Measurements from ENCODE around the gene PDSS2. TPM values are rescaled to one million over a fixed set of nuclear protein-coding genes. Genes with fewer than 3 reads are reported as not detected.

The PDSS2 gene
- polyA plus RNA-seq, 1 donor (not counting 4 experiments of a cell fraction or from before 2014, with no cell fraction given) = 12.5 TPM

- H3K36me3 ChIP-seq (ENCODE audit: control insufficient read depth in 2 of 2, extremely low read depth in 1 of 2, insufficient read depth in 2 of 2, low read length in 2 of 2) = peaks cover 0 to 3% of the 10 kb centered on the region in 2 experiments
- no peak overlapping the region for H3K27ac ChIP-seq (ENCODE audit: control insufficient read depth, insufficient read depth, low read length)
- H3K27me3 ChIP-seq (ENCODE audit: control insufficient read depth, extremely low read depth, insufficient read depth, low read length) = no peaks in the 10 kb centered on the region
- no peaks in the 10 kb centered on the region for H3K9me3 ChIP-seq (ENCODE audit: control insufficient read depth, low read depth, low read length)
- no peaks in the 10 kb centered on the region for H3K79me2 ChIP-seq (ENCODE audit: control insufficient read depth, insufficient read depth, low read length)
- H4K20me1 ChIP-seq (ENCODE audit: control insufficient read depth, extremely low read depth, insufficient read depth, low read length) = no peaks in the 10 kb centered on the region
- H2AFZ ChIP-seq (ENCODE audit: control insufficient read depth, low read length) = no peak overlapping the region
- no peak overlapping the region for H3K9ac ChIP-seq (ENCODE audit: control insufficient read depth, extremely low read depth, insufficient read depth, low read length)
- no peak for DNase-seq (ENCODE audit: low read depth, low spot score)
- no peak overlapping the region for H3K4me2 ChIP-seq (ENCODE audit: control insufficient read depth, extremely low read depth, insufficient read depth, low read depth, low read length)
- H3K4me1 ChIP-seq (ENCODE audit: control insufficient read depth, extremely low read depth, insufficient read depth, low read length) = no peaks in the 10 kb centered on the region
- TF ChIP-seq CTCF (optimal IDR thresholded peaks at IDR 0.05 in 1 of 3, IDR thresholded peaks at IDR 0.05 in 1 of 3, conservative IDR thresholded peaks at IDR 0.05 in 1 of 3; ENCODE audit: extremely low read depth in 1 of 3, insufficient read depth in 2 of 3, low read length in 3 of 3) (no peak), EZH2 (IDR thresholded peaks at IDR 0.05; ENCODE audit: low read length) (no peak)
- no peak for FAIRE-seq
- dilution Hi-C loops (cut with MboI; ENCODE audit: extremely low pct_ligation_motif_present, low sequenced_read_pairs) = no loop called here
- no peak overlapping the region for H3K4me3 ChIP-seq (ENCODE audit: control insufficient read depth in 2 of 3, extremely low read depth in 1 of 3, insufficient read depth in 2 of 3, low read depth in 1 of 3, low read length in 3 of 3)
- no peaks in the 10 kb centered on the region for H3K9me1 ChIP-seq (ENCODE audit: control insufficient read depth, extremely low read depth, insufficient read depth, low read length)
These were observed 356.3 kb downstream of the PDSS2 start for GRCh38 chr6:107103082-107103481.

Small RNA genes lying within 50 kb of the gene (small RNA-seq; reads per million reads assigned to genes)
- 0 reads per million in 3 experiments for gene AL591516.1 (ENCODE audit: insufficient read length in 3 of 3, low read depth in 3 of 3, low replicate concordance in 1 of 3)
- 0 reads per million in 3 experiments for gene RNU6-1299P (ENCODE audit: insufficient read length in 3 of 3, low read depth in 3 of 3, low replicate concordance in 1 of 3)

Other genes with a start within 250 kb of the PDSS2 start
- gene SOBP, start 30.6 kb upstream of the PDSS2 start, polyA plus RNA-seq = not detected in 3 replicates

All from keratinocyte (primary cell).